ENCODE data around the gene SERINC1.
"Not testable (repeated sequence)": the region's sequence is repeated elsewhere in the genome, so short reads cannot be mapped to it uniquely, and the experiment has no call there.

The SERINC1 gene

GRCh38 chr6:122471107-122472021 lies at the start of gene SERINC1:
Gene SERINC1, minus strand, starts transcription at chr6:122471807. Its CDS starts 70 bp downstream, at chr6:122471737.
- peak; percentile 80 to 87 (median 83) for DNase-seq (ENCODE audit: low read depth in 3 of 3)

- no peak for DNase-seq (ENCODE audit: low read depth in 3 of 3)
Observed at GRCh38 chr6:122511193-122511924, 39.8 kb upstream of the SERINC1 start.

DNA sequence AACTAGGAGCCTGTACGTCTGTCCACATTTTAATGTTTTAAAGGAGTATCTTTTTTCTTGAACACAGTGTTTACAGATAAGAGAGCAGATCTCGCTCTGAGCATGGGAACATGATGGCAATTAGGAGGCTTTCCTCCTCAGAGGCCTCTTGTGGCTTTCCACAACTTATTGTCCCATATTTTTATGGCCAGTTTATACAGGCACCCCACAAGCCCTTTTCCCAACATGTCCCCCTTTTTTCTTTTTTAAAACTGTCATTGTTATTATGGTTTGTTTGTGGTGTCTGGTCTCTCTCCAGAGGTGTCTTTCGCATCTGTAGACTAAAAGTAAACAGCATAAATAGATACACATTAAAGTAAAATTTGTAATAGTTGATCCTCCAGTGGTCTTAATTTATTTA lies 33.6 kb upstream of the SERINC1 start:
- not testable (repeated sequence) for DNase-seq (ENCODE audit: low read depth in 3 of 3)

- DNase-seq (ENCODE audit: low read depth in 3 of 3) = no peak
Observed at GRCh38 chr6:122501475-122501874, 29.9 kb upstream of the SERINC1 start.

DNA sequence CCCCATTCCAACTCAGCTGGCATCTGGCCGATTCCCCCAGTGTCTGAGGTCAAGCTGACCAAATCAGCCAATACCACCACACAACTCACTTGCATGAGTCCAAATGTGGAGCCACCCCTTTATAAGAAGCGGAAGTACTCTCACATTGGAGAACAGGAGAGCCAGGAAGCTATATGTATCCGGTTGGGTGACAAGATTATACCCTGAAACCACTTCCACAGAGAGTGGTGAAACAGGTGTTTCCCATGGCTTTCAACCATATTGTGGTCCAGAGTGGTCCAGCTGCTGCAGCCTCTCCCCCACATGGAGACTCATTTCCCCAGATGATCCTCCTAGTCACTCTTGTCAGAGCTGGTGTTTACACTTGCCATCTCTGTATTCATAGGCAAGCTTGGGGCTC lies 24.0 kb upstream of the SERINC1 start:
- DNase-seq (ENCODE audit: low read depth in 3 of 3) = no peak

- DNase-seq (ENCODE audit: low read depth in 3 of 3) = no peak
Observed at GRCh38 chr6:122494665-122495272, 23.2 kb upstream of the SERINC1 start.

- DNase-seq (ENCODE audit: low read depth in 3 of 3) = peak; percentile 25 to 53 (median 49)
Observed at GRCh38 chr6:122491919-122492555, 20.4 kb upstream of the SERINC1 start.

- no peak for DNase-seq (ENCODE audit: low read depth in 3 of 3)
Observed at GRCh38 chr6:122490607-122491006, 19.0 kb upstream of the SERINC1 start.

DNA sequence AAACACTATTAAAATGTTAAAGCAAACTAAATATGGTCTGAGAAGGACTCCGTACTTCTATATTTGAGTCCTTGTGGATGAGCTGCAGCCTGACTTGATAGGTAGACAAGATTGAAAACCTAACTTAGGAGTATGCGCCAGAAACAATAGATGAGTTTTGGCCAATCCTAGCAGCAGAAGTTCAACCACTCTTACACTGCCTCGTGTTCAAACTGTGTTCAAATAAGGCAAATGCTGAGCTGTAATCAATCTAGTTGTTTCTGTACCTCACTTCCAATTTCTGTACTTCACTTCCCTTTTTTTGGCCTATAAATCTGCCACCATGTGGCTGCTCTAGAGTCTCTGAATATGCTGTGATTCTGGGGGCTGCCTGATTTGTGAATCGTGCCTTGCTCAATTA lies 13.2 kb upstream of the SERINC1 start:
- DNase-seq (ENCODE audit: low read depth in 3 of 3) = no peak

DNA sequence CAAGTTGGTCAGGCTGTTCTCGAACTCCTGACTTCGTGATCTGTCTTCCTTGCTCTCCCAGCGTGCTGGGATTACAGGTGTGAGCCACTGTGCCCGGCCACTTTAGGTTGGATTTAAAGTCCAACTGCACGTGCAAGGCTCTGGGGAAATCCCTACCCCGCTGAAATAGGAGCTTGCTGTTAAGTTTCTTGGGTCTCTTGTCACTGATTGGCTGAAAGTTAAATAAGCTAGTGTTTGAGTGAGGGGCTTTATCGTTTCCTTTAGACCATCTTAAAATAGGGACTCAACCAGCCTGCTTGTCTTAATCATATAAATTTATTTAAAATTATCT lies 11.1 kb upstream of the SERINC1 start:
- no peak for DNase-seq (ENCODE audit: low read depth in 3 of 3)

GRCh38 chr6:122476131-122476530 lies 4.5 kb upstream of the SERINC1 start:
- no peak for DNase-seq (ENCODE audit: low read depth in 3 of 3)

DNA sequence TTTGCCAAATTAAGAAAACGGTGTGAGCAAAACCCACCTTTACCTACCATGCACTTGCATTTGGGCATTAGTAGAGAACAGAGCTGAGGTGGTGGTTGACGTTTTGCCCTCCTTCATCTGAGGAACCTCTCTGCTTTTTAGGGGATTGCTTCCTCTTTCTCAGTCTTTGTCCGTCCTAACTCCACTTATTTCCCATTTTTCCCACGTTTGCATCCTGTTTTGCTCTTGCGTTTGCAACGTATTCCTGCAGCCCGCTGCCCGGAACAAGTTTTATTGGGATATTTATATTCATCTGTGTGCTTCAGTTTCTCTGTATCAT lies 374 bp upstream of the SERINC1 start:
- no peak for DNase-seq (ENCODE audit: low read depth in 3 of 3)

- DNase-seq (ENCODE audit: low read depth in 3 of 3) = no peak
Observed at GRCh38 chr6:122461885-122462284, 9.7 kb downstream of the SERINC1 start.

- DNase-seq (ENCODE audit: low read depth in 3 of 3) = not testable (repeated sequence)
Observed at GRCh38 chr6:122459865-122460416, 11.7 kb downstream of the SERINC1 start.

- no peak for DNase-seq (ENCODE audit: low read depth in 3 of 3)
Observed at GRCh38 chr6:122459240-122459639, 12.4 kb downstream of the SERINC1 start.

DNA sequence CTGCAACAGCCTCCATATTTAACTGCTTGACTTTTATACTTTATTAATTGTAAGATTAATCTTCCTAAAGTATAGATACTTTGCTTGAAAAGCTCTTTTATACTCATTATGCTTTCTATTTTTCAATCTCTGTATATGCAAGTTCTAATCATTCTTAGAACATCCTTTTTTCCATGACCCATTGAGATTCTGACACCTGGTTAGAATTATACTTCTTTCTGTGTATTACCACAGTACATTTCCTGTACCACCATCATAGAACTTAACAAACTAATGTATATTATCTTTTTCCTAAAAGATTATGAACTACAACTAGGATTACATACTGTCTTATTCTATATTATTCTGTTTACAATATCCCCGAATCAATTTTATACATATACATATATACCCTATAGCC lies 13.5 kb downstream of the SERINC1 start:
- DNase-seq (ENCODE audit: low read depth in 3 of 3) = no peak

DNA sequence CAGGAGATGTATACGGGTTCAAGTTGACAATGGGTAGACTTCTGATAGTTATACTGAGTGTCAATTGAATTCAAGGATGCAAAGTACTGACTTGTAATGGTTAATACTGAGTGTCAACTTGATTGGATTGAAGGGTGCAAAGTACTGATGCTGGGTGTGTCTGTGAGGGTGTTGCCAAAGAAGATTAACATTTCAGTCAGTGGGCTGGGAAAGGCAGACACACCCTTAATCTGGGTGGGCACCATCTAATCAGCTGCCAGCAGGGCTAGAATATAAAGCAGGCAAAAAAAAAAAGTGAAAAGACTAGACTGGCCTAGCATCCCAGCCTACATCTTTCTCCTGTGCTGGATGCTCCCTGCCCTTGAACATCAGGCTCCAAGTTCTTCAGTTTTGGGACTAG lies 16.5 kb downstream of the SERINC1 start:
- DNase-seq (ENCODE audit: low read depth in 3 of 3) = not testable (repeated sequence)

- DNase-seq (ENCODE audit: low read depth in 3 of 3) = no peak
Observed at GRCh38 chr6:122454673-122455072, 16.9 kb downstream of the SERINC1 start.

DNA sequence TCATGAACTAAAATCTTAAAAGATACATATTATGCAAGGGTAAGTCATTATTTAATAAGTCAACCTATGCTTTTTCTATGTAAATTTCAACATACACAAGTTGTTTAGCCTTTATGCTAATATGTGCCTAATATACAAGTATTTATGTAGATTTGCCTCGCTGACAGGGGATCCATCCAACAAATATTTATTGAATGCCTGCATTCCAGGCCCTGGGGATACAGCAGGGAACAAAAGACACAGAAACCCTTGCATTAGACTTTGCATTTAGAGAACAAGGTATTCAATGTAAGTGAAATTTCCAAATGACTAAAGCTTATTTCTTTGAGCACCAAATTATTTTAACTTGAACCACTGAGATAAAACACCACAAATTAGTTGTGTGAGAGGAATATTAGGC lies 19.1 kb downstream of the SERINC1 start:
- no peak for DNase-seq (ENCODE audit: low read depth in 3 of 3)

DNA sequence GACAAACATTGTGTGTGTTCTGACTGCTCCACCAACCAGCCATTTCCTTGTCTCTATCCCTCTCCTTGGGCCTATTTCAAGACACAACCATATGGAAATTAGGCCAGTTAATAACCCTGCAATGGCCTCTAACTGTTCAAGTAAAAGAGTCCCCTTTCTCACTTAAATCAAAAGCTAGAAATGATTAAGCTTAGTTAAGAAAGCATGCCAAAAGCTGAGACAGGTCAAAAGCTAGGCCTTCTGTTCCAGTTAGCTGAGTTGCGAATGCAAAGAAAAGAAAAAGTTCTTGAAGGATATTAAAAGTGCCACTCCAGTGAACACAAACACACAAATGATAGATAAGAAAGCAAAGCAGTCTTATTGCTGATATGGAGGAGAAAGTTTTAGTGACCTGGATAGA lies 22.5 kb downstream of the SERINC1 start:
- no peak for DNase-seq (ENCODE audit: low read depth in 3 of 3)

DNA sequence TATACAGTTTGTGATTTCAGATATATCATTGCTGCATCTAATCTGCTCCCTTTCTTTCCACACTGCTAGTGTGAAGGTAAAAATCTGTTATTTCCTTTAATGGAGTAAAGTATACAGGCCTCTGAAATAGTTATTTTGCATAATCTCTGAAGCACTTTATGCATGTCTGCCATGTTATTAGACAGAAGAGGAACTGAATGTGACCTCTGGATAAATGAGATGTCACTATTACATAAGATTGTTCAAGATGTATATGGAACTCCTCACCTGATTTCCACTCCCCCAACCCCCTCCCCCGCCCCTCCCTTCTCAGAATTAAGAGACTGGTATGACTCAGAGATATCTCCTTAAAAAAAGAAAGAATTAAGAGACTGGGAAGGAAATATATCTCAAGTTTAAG lies 26.3 kb downstream of the SERINC1 start:
- DNase-seq (ENCODE audit: low read depth in 3 of 3) = no peak

DNA sequence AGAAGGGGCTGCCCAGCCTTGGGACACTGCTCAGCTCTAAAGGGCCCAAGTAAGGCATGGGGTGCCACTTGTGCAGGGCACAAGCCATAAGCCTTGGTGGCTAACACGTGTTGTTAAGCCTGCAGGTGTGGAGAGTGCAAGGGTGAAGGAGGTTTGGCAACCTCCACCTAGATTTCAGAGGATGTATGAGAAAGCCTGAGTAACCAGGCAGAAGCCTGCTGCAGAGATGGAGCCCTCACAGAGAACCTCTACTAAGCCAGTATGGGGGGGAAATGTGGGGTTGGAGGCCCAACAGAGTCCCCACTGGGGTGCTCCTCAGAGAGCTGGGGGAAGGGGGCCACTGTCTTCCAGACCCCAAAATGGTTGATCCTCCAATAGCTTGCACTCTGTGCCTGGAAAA lies 32.6 kb downstream of the SERINC1 start:
- DNase-seq (ENCODE audit: low read depth in 3 of 3) = no peak

Data from stimulated activated CD4-positive, alpha-beta T cell treated with anti-CD3 and anti-CD28 coated beads, TNF-alpha, amount 100 ng/mL, for 48 hours (primary cell).